Caco-2 (cell line): ENCODE data around the gene GTF3C2. TPM values are rescaled to one million over a fixed set of nuclear protein-coding genes. Genes with fewer than 3 reads are reported as not detected.
A peak's percentile ranks its signal among the peaks of the same experiment; 100 is the strongest.
"Not testable (repeated sequence)": the region's sequence is repeated elsewhere in the genome, so short reads cannot be mapped to it uniquely, and the experiment has no call there.

Source experiments
- BruUV-seq: library from RNA; stranded (reverse); fragments of 400-500 nt; replicated peaks from 2 replicates; lab custom pipeline; 2021; lab: Mats Ljungman, UMichigan
- CTCF ChIA-PET: fragments of 300-600 bp; sonication (Branson Sonifier 250); formaldehyde crosslinking; loops from one replicate; lab custom pipeline; 2022; ENCODE audit warnings: antibody characterized with exemption; lab: Charles Lee
- POLR2A ChIA-PET: fragments of 300-600 bp; sonication (Branson Sonifier 250); formaldehyde crosslinking; loops from one replicate; lab custom pipeline; 2022; ENCODE audit warnings: antibody characterized with exemption; lab: Charles Lee
- DNase-seq, 2 experiments: peaks; one replicate each; pipeline versions ENCODE4 v3.0.0 to v3.0.0-alpha.2; 2020 to 2022
- H3K27me3 ChIP-seq: replicated peaks from 2 replicates; pipeline ENCODE4 v1.6.0; 2011; ENCODE audit warnings: low read length; ENCODE audit not compliant: control insufficient read depth, insufficient read depth
- H3K36me3 ChIP-seq: 2 replicates; pipeline ENCODE4 v1.5.1; 2011; ENCODE audit warnings: low read length; ENCODE audit not compliant: control insufficient read depth, insufficient read depth
- H3K4me1 ChIP-seq: fragments of 250-450 bp; sonication (Bioruptor Pico); 2 replicates; pipeline ENCODE4 v1.5.1; 2020; ENCODE audit warnings: mild to moderate bottlenecking
- H3K4me3 ChIP-seq: 2 replicates; pipeline ENCODE4 v1.5.1; 2011; ENCODE audit warnings: low read depth, mild to moderate bottlenecking, control low read depth, low read length
- H3K9me3 ChIP-seq: fragments of 250-450 bp; sonication (Bioruptor Pico); 2 replicates; pipeline ENCODE4 v1.5.1; 2020; ENCODE audit warnings: mild to moderate bottlenecking, moderate library complexity
- H3K27ac Mint-ChIP-seq: one replicate; pipeline ENCODE4 v1.8.0; 2022; ENCODE audit warnings: mixed read lengths; ENCODE audit not compliant: unreplicated experiment
- H3K27me3 Mint-ChIP-seq: one replicate; pipeline ENCODE4 v1.8.0; 2022; ENCODE audit warnings: mixed read lengths; ENCODE audit not compliant: insufficient read depth, unreplicated experiment
- H3K36me3 Mint-ChIP-seq: one replicate; pipeline ENCODE4 v1.8.0; 2022; ENCODE audit warnings: mild to moderate bottlenecking, mixed read lengths; ENCODE audit not compliant: insufficient read depth, unreplicated experiment
- H3K4me1 Mint-ChIP-seq: one replicate; pipeline ENCODE4 v1.8.0; 2022; ENCODE audit warnings: low read depth, mixed read lengths; ENCODE audit not compliant: unreplicated experiment
- H3K4me3 Mint-ChIP-seq: one replicate; pipeline ENCODE4 v1.8.0; 2022; ENCODE audit warnings: mild to moderate bottlenecking, moderate library complexity, mixed read lengths; ENCODE audit not compliant: unreplicated experiment
- H3K9me3 Mint-ChIP-seq: one replicate; pipeline ENCODE4 v1.8.0; 2022; ENCODE audit warnings: mixed read lengths; ENCODE audit not compliant: unreplicated experiment
- CTCF ChIP-seq, 2 experiments: fragments of 200-600 bp in 1 of 2; IDR thresholded peaks; 1 replicate in 1 of 2; 2 replicates in 1 of 2; pipeline versions ENCODE4 v1.5.1 to v1.8.0; 2011 to 2022; ENCODE audit warnings: antibody characterized with exemption in 1 of 2, control low read depth in 1 of 2, inconsistent platforms in 1 of 2, low read depth in 1 of 2, low read length in 1 of 2, mild to moderate bottlenecking in 1 of 2, moderate library complexity in 1 of 2; ENCODE audit not compliant: insufficient read depth in 1 of 2, severe bottlenecking in 1 of 2, unreplicated experiment in 1 of 2
- intact Hi-C: fragments of 100-400 bp; cut with micrococcal nuclease; formaldehyde crosslinking; loops from one replicate; pipeline ENCODE4 v1.10.0; 2022; ENCODE audit not compliant: unreplicated experiment
- total RNA-seq: library from RNA; stranded (reverse); gene quantifications from 2 replicates; pipeline ENCODE4 v1.2.3, GENCODE V29; 2022

GTF3C2 gene
- total RNA-seq, 1 experiment from 2014 or later, result 91.4 TPM

GRCh38 chr2:27353762-27354596 lies 2.6 kb downstream of the GTF3C2 start:
- H3K4me1 ChIP-seq, result peaks cover 24% of the 10 kb centered on the region

GRCh38 chr2:27353386-27353761 lies 3.2 kb downstream of the GTF3C2 start:
- H3K27me3 ChIP-seq, H3K4me3 ChIP-seq, H3K4me1 Mint-ChIP-seq, H3K27ac Mint-ChIP-seq, H3K9me3 ChIP-seq, intact Hi-C loops, BruUV-seq, DNase-seq, H3K9me3 Mint-ChIP-seq, H3K27me3 Mint-ChIP-seq, H3K36me3 ChIP-seq: not testable (repeated sequence)
- H3K4me1 ChIP-seq, result peaks cover 24% of the 10 kb centered on the region
- ChIA-PET CTCF (interaction anchor here (0.6 to 1.5 kb wide), 4 partner anchors 10 to 88 kb away, joined by 3 to 6 read pairs (median 4); no protein-coding TSS in a partner anchor), POLR2A (interaction anchor here (0.6 to 1.0 kb wide), 3 partner anchors 10 to 37 kb away, joined by 3 read pairs; partner anchors contain the start of gene ZNF513)
- Mint-ChIP-seq H3K36me3 (peaks cover 29% of the 10 kb centered on the region), H3K4me3 (peak overlapping the region; percentile 22)

More at GRCh38 chr2:27353762-27354596, 2.6 kb downstream of the GTF3C2 start:
- Mint-ChIP-seq H3K4me1 (peaks cover 8% of the 10 kb centered on the region), H3K27me3 (no peaks in the 10 kb centered on the region), H3K27ac (no peak overlapping the region), H3K9me3 (no peaks in the 10 kb centered on the region), H3K36me3 (peaks cover 33% of the 10 kb centered on the region), H3K4me3 (peak overlapping the region; percentile 44)
- no peaks in the 10 kb centered on the region for H3K36me3 ChIP-seq
- H3K9me3 ChIP-seq, result no peaks in the 10 kb centered on the region
- ChIA-PET CTCF (interaction anchor here (0.7 to 1.5 kb wide), 3 partner anchors 16 to 88 kb away, joined by 3 to 6 read pairs (median 5); no protein-coding TSS in a partner anchor), POLR2A (interaction anchor here (0.6 to 1.0 kb wide), 4 partner anchors 10 to 75 kb away, joined by 3 to 4 read pairs (median 3); partner anchors contain the start of gene ZNF513)
- peak in 1 of 2 experiments; percentile 44 for DNase-seq
- no TSS peak for BruUV-seq
- H3K27me3 ChIP-seq, result no peaks in the 10 kb centered on the region
- intact Hi-C loops, result no loop called here
- H3K4me3 ChIP-seq, result no peak overlapping the region
- TF ChIP-seq CTCF (IDR thresholded peaks at IDR 0.05; ENCODE audit: insufficient read depth in 1 of 2, low read depth in 1 of 2, low read length in 1 of 2, severe bottlenecking in 1 of 2, unreplicated experiment in 1 of 2), result no peak

- no peaks in the 10 kb centered on the region for H3K36me3 ChIP-seq
- no peak for TF ChIP-seq CTCF (IDR thresholded peaks at IDR 0.05; ENCODE audit: insufficient read depth in 1 of 2, low read depth in 1 of 2, low read length in 1 of 2, severe bottlenecking in 1 of 2, unreplicated experiment in 1 of 2)
- ChIA-PET CTCF (interaction anchor here (0.6 to 0.8 kb wide), 2 partner anchors 17 to 75 kb away, joined by 3 to 6 read pairs; no protein-coding TSS in a partner anchor), POLR2A (interaction anchor here (0.6 kb wide), 1 partner anchor 1446 kb away, joined by 4 read pairs; no protein-coding TSS in a partner anchor)
- no peaks in the 10 kb centered on the region for H3K9me3 ChIP-seq
- H3K9me3 Mint-ChIP-seq, result no peaks in the 10 kb centered on the region
- peaks cover 24% of the 10 kb centered on the region for H3K4me1 ChIP-seq
- no peak overlapping the region for H3K4me3 ChIP-seq
- BruUV-seq, result no TSS peak
- H3K36me3 Mint-ChIP-seq, result peaks cover 32% of the 10 kb centered on the region
- no peak overlapping the region for H3K27ac Mint-ChIP-seq
- DNase-seq, result no peak
- no peaks in the 10 kb centered on the region for H3K27me3 ChIP-seq
- intact Hi-C loops, result no loop called here
- no peaks in the 10 kb centered on the region for H3K27me3 Mint-ChIP-seq
- H3K4me1 Mint-ChIP-seq, result peaks cover 8% of the 10 kb centered on the region
- no peak overlapping the region for H3K4me3 Mint-ChIP-seq
Measured at GRCh38 chr2:27351802-27352598, 4.6 kb downstream of the GTF3C2 start.
